HCT116 (cell line): ENCODE results near the gene GPHA2. TPM values are rescaled to one million over a fixed set of nuclear protein-coding genes. Genes with fewer than 3 reads are reported as not detected.

Experiments used
- ATAC-seq: fragments of 200-7000 bp; cut with Tn5 transposase; 2 replicates; pipeline ENCODE4 v1.9.1; 2020; ENCODE audit warnings: mild to moderate bottlenecking, moderate library complexity
- BruUV-seq: library from RNA; stranded (reverse); fragments of 400-500 nt; replicated peaks from 2 replicates; lab custom pipeline; 2021; lab: Mats Ljungman, UMichigan
- CTCF ChIA-PET: fragments of 300-600 bp; sonication (Branson Sonifier 250); formaldehyde crosslinking; loops from one replicate; lab custom pipeline; 2021; ENCODE audit warnings: antibody characterized with exemption; lab: Charles Lee
- POLR2A ChIA-PET: fragments of 300-600, 350-600 bp; sonication (Branson Sonifier 250); formaldehyde crosslinking; loops from one replicate; lab custom pipeline; 2021; ENCODE audit warnings: antibody characterized with exemption; lab: Charles Lee
- RAD21 ChIA-PET, 2 experiments: fragments of 300-600 bp; sonication (Branson Sonifier 250); formaldehyde crosslinking; loops; one replicate each; lab custom pipeline; 2023; ENCODE audit warnings: low total read pairs in 2 of 2; ENCODE audit not compliant: uncharacterized antibody in 2 of 2, unreplicated experiment in 2 of 2, low non-redundant PET in 1 of 2; lab: Charles Lee
- DNase-seq: peaks from one replicate; pipeline ENCODE4 v3.0.0-alpha.2; 2010; ENCODE audit warnings: low read depth, low spot score
- H2AFZ ChIP-seq: fragments of 200-600 bp; shearing (Covaris generic), sonication (generic); 2 replicates; pipeline ENCODE4 v1.6.1; 2017; ENCODE audit warnings: low read depth, mixed run types, mixed read lengths, antibody characterized with exemption, low read length; ENCODE audit not compliant: poor library complexity, severe bottlenecking
- H3K27ac ChIP-seq: 2 replicates; pipeline ENCODE4 v1.5.1; 2012; ENCODE audit warnings: low read depth, low read length
- H3K27me3 ChIP-seq: fragments of 200-600 bp; sonication (generic); 2 replicates; pipeline ENCODE4 v1.6.1; 2016; ENCODE audit warnings: mixed run types, low read length, mixed read lengths; ENCODE audit not compliant: insufficient read depth
- H3K36me3 ChIP-seq, 2 experiments: fragments of 200-500 bp in 1 of 2; fragments of 200-600 bp in 1 of 2; sonication (Bioruptor generic) in 1 of 2; sonication (generic) in 1 of 2; 2 replicates each; pipeline versions ENCODE4 v1.5.1 to v1.6.1; 2014 to 2016; ENCODE audit warnings: low read length in 2 of 2, inconsistent platforms in 1 of 2, mixed read lengths in 1 of 2, mixed run types in 1 of 2; ENCODE audit not compliant: insufficient read depth in 2 of 2, control insufficient read depth in 1 of 2
- H3K4me1 ChIP-seq, 2 experiments: fragments of 200-600 bp in 1 of 2; sonication (generic) in 1 of 2; 2 replicates each; pipeline versions ENCODE4 v1.5.1 to v1.6.1; 2012 to 2017; ENCODE audit warnings: low read length in 2 of 2, inconsistent platforms in 1 of 2, mild to moderate bottlenecking in 1 of 2, mixed read lengths in 1 of 2, mixed run types in 1 of 2, moderate library complexity in 1 of 2; ENCODE audit not compliant: insufficient read depth in 2 of 2, control insufficient read depth in 1 of 2
- H3K4me2 ChIP-seq: fragments of 200-600 bp; sonication (generic); 2 replicates; pipeline ENCODE4 v1.6.1; 2017; ENCODE audit warnings: mixed run types, low read length, mixed read lengths
- H3K4me3 ChIP-seq, 2 experiments: fragments of 200-600 bp in 1 of 2; sonication (generic) in 1 of 2; replicated peaks in 1 of 2; 2 replicates each; pipeline ENCODE4 v1.5.1; 2011 to 2016; ENCODE audit warnings: low read length in 2 of 2, control low read depth in 1 of 2, low read depth in 1 of 2, mild to moderate bottlenecking in 1 of 2, mixed read lengths in 1 of 2, mixed run types in 1 of 2
- H3K79me2 ChIP-seq: fragments of 200-600 bp; sonication (generic); 2 replicates; pipeline ENCODE4 v1.6.1; 2017; ENCODE audit warnings: mild to moderate bottlenecking, mixed run types, low read length, moderate library complexity, mixed read lengths; ENCODE audit not compliant: insufficient read depth
- H3K9ac ChIP-seq: fragments of 200-600 bp; sonication (generic); 2 replicates; pipeline ENCODE4 v1.6.1; 2016; ENCODE audit warnings: low read length, mixed read lengths
- H3K9me2 ChIP-seq: fragments of 200-600 bp; sonication (generic), shearing (Covaris generic); 2 replicates; pipeline ENCODE4 v1.6.1; 2017; ENCODE audit warnings: mixed run types, mild to moderate bottlenecking, moderate library complexity; ENCODE audit not compliant: insufficient read depth
- H3K9me3 ChIP-seq, 2 experiments: fragments of 200-500 bp in 1 of 2; fragments of 200-600 bp in 1 of 2; sonication (Bioruptor generic) in 1 of 2; sonication (generic) in 1 of 2; 2 replicates each; pipeline ENCODE4 v1.6.1; 2014 to 2017; ENCODE audit warnings: low read length in 2 of 2, mixed read lengths in 2 of 2, inconsistent platforms in 1 of 2, low read depth in 1 of 2, mild to moderate bottlenecking in 1 of 2, mixed run types in 1 of 2, moderate library complexity in 1 of 2; ENCODE audit not compliant: control insufficient read depth in 1 of 2, insufficient read depth in 1 of 2
- H4K20me1 ChIP-seq: fragments of 200-600 bp; sonication (generic), shearing (Covaris generic); 2 replicates; pipeline ENCODE4 v1.6.1; 2017; ENCODE audit warnings: mixed run types, mild to moderate bottlenecking, moderate library complexity; ENCODE audit not compliant: insufficient read depth
- CBX3 ChIP-seq: IDR thresholded peaks from 2 replicates; pipeline ENCODE4 v1.6.1; 2012; ENCODE audit warnings: low read depth
- FOSL1 ChIP-seq: IDR thresholded peaks from 2 replicates; pipeline ENCODE4 v1.6.1; 2012; ENCODE audit warnings: low read depth
- RAD21 ChIP-seq: IDR thresholded peaks from 2 replicates; pipeline ENCODE4 v1.6.1; 2012; ENCODE audit warnings: low read depth, mild to moderate bottlenecking
- SP1 ChIP-seq: IDR thresholded peaks from 2 replicates; pipeline ENCODE4 v1.6.1; 2012; ENCODE audit warnings: low read depth
- SRF ChIP-seq: IDR thresholded peaks from 2 replicates; pipeline ENCODE4 v1.6.1; 2012; ENCODE audit warnings: low read depth
- YY1 ChIP-seq: IDR thresholded peaks from 2 replicates; pipeline ENCODE4 v1.6.1; 2011; ENCODE audit warnings: low read length, low read depth, moderate library complexity, mild to moderate bottlenecking; ENCODE audit not compliant: insufficient replicate concordance; ENCODE audit errors: extremely low read depth
- ZFX ChIP-seq: fragments of 450-650 bp; IDR thresholded peaks from 2 replicates; pipeline ENCODE4 v1.6.1; 2017
- intact Hi-C: fragments of 100-400 bp; cut with micrococcal nuclease; formaldehyde crosslinking; loops from 2 replicates; pipeline ENCODE4 v1.10.0; 2022
- total RNA-seq: library from RNA; stranded (reverse); gene quantifications from one replicate; pipeline ENCODE4 v1.2.1, GENCODE V29; 2021; ENCODE audit not compliant: unreplicated experiment
- TF ChIP-seq, protein P1 (sequence below): IDR thresholded peaks from 2 replicates; pipeline ENCODE4 v1.6.1; 2011; ENCODE audit warnings: mild to moderate bottlenecking, low read length, moderate library complexity; ENCODE audit not compliant: insufficient replicate concordance; ENCODE audit errors: extremely low read depth
- TF ChIP-seq, protein P2 (sequence below): IDR thresholded peaks from 2 replicates; pipeline ENCODE4 v1.6.1; 2012

The GPHA2 gene
- total RNA-seq, 1 experiment from 2014 or later = not detected

DNA sequence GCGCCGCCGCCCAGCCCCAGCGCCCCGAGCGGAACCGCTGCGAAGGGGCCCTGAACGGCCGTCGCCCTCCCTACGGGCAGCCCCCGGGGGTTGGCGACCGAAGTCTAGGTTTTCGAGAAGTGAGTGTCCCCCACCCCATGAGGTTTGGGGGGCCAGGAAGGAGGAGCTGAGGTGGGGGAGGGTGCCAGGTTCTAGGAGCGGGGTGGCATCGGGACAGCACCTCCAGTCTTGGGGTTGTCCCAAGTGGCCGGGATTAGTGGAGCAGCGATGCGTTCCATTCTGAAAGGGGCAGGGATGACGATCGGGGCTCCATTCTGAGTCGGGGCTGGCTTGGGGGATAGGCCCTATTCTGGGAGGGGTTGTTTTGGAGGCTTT lies 10.8 kb downstream of the GPHA2 start:
- Histone ChIP-seq H3K9me2 (no peaks in the 10 kb centered on the region), H3K27ac (peak overlapping the region; percentile 85; the same call in 1 of the 2 replicates), H3K27me3 (no peaks in the 10 kb centered on the region), H3K4me3 (peak overlapping the region; percentile 73 to 80), H3K4me2 (peak overlapping the region; percentile 82), H3K36me3 (no peaks in the 10 kb centered on the region), H2AFZ (no peak overlapping the region), H3K9me3 (no peaks in the 10 kb centered on the region), H4K20me1 (no peaks in the 10 kb centered on the region), H3K79me2 (no peaks in the 10 kb centered on the region), H3K9ac (peak overlapping the region; percentile 68), H3K4me1 (peaks cover 4 to 18% of the 10 kb centered on the region in 2 experiments)
- BruUV-seq = no TSS peak
- ATAC-seq = no peak
- CTCF ChIA-PET = interaction anchor here (1.1 kb wide), 1 partner anchor 37 kb away, joined by 3 read pairs; no protein-coding TSS in a partner anchor
- TF ChIP-seq, protein P1, sequence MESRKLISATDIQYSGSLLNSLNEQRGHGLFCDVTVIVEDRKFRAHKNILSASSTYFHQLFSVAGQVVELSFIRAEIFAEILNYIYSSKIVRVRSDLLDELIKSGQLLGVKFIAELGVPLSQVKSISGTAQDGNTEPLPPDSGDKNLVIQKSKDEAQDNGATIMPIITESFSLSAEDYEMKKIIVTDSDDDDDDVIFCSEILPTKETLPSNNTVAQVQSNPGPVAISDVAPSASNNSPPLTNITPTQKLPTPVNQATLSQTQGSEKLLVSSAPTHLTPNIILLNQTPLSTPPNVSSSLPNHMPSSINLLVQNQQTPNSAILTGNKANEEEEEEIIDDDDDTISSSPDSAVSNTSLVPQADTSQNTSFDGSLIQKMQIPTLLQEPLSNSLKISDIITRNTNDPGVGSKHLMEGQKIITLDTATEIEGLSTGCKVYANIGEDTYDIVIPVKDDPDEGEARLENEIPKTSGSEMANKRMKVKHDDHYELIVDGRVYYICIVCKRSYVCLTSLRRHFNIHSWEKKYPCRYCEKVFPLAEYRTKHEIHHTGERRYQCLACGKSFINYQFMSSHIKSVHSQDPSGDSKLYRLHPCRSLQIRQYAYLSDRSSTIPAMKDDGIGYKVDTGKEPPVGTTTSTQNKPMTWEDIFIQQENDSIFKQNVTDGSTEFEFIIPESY = no peak
- no peak for TF ChIP-seq SRF
- TF ChIP-seq FOSL1 = no peak
- TF ChIP-seq, protein P2, sequence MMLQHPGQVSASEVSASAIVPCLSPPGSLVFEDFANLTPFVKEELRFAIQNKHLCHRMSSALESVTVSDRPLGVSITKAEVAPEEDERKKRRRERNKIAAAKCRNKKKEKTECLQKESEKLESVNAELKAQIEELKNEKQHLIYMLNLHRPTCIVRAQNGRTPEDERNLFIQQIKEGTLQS = no peak
- no peak for TF ChIP-seq CBX3
- no peak for TF ChIP-seq SP1
- no peak for TF ChIP-seq RAD21
- TF ChIP-seq ZFX = no peak
- TF ChIP-seq YY1 = no peak
- no peak for DNase-seq
- POLR2A ChIA-PET = interaction anchor here (1.5 kb wide), 2 partner anchors 9 to 82 kb away, joined by 4 read pairs; no protein-coding TSS in a partner anchor
- intact Hi-C loops = loop anchor here (1.0 kb wide), 1 partner anchor 82 kb away; no protein-coding TSS in a partner anchor
- RAD21 ChIA-PET = interaction anchor here in 1 of 2 experiments (1.0 kb wide), 1 partner anchor 89 kb away, joined by 3 read pairs; the partner anchor contains the start of gene ARL2
